Measurements from ENCODE around the gene ABLIM2. TPM values are rescaled to one million over a fixed set of nuclear protein-coding genes. Genes with fewer than 3 reads are reported as not detected.

The ABLIM2 gene
- total and polyA plus RNA-seq, 2 of the 13 experiments (the other 11 are each of a cell fraction or from before 2014, with no cell fraction given) = 0.20 to 0.37 TPM

DNA sequence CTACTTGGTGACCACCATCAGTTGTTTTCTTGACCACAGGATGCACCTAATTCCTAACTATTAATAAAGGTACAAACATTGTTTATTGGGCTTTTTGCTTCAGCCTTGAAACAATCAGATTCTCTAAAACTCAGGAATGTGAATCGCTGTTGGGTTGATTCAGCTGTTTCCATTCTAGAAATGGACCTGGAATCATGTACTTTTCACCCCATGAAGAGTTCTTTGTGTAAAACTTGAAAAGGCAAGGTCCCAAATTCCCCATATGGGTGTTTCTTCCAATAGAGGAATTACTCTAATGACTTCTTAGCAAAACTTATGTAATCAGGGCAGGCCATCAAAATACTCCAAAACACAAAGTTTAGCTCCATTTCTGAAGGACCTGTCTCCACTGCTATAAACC, 226.3 kb downstream of the ABLIM2 start:
- ChIA-PET CTCF (ENCODE audit: low intra/inter-chr PET ratio, low total read pairs) (no interaction called here), POLR2A (no interaction called here)
- no peak for FAIRE-seq
- Histone ChIP-seq H3K79me2 (ENCODE audit: insufficient read depth, low read length) (peaks cover 7% of the 10 kb centered on the region), H3K9ac (ENCODE audit: insufficient read depth, low read depth, low read length) (no peak overlapping the region), H3K4me1 (ENCODE audit: insufficient read depth, low read length) (peaks cover 21% of the 10 kb centered on the region), H3K4me2 (ENCODE audit: low read depth, low read length) (no peak overlapping the region), H3K27ac (ENCODE audit: extremely low read length, insufficient read depth, low read length) (no peak overlapping the region), H3K36me3 (replicated peaks in 1 of 2; ENCODE audit: control insufficient read depth in 1 of 2, insufficient read depth in 2 of 2, low read length in 2 of 2) (no peaks in the 10 kb centered on the region; a peak in 1 of 5 replicates), H2AFZ (ENCODE audit: low read length) (no peak overlapping the region), H3K4me3 (replicated peaks in 1 of 3; ENCODE audit: insufficient read depth in 1 of 3, low read depth in 2 of 3, low read length in 3 of 3) (no peak overlapping the region), H3K9me3 (ENCODE audit: low read length) (no peaks in the 10 kb centered on the region), H3K27me3 (ENCODE audit: control insufficient read depth in 1 of 2, insufficient read depth in 2 of 2, low read length in 2 of 2) (no peaks in the 10 kb centered on the region), H4K20me1 (ENCODE audit: insufficient read depth, low read length) (no peaks in the 10 kb centered on the region)
- BruUV-seq (replicated peaks) = no TSS peak
- no peak for ATAC-seq
- TF ChIP-seq ATF1 (CRISPR knock-in tag; IDR thresholded peaks at IDR 0.05) (no peak), REL (CRISPR knock-in tag; conservative IDR thresholded peaks at IDR 0.05) (no peak), JARID2 (CRISPR knock-in tag; IDR thresholded peaks at IDR 0.05; ENCODE audit: insufficient replicate concordance) (no peak), ZMYM4 (CRISPR knock-in tag; IDR thresholded peaks at IDR 0.05) (no peak), SMAD1 (CRISPR knock-in tag; IDR thresholded peaks at IDR 0.05; ENCODE audit: borderline replicate concordance, low read depth) (no peak), SOX13 (IDR thresholded peaks at IDR 0.05) (no peak), SOX13 (CRISPR knock-in tag; conservative IDR thresholded peaks at IDR 0.05 in 1 of 2, IDR thresholded peaks at IDR 0.05 in 1 of 2) (no peak), PRMT3 (CRISPR knock-in tag; IDR thresholded peaks at IDR 0.05; ENCODE audit: borderline replicate concordance, low read depth) (no peak)
- TF ChIP-seq, protein P1, sequence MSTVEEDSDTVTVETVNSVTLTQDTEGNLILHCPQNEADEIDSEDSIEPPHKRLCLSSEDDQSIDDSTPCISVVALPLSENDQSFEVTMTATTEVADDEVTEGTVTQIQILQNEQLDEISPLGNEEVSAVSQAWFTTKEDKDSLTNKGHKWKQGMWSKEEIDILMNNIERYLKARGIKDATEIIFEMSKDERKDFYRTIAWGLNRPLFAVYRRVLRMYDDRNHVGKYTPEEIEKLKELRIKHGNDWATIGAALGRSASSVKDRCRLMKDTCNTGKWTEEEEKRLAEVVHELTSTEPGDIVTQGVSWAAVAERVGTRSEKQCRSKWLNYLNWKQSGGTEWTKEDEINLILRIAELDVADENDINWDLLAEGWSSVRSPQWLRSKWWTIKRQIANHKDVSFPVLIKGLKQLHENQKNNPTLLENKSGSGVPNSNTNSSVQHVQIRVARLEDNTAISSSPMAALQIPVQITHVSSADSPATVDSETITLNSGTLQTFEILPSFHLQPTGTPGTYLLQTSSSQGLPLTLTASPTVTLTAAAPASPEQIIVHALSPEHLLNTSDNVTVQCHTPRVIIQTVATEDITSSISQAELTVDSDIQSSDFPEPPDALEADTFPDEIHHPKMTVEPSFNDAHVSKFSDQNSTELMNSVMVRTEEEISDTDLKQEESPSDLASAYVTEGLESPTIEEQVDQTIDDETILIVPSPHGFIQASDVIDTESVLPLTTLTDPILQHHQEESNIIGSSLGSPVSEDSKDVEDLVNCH (CRISPR knock-in tag; IDR thresholded peaks at IDR 0.05) = no peak
- TF ChIP-seq, protein P2, sequence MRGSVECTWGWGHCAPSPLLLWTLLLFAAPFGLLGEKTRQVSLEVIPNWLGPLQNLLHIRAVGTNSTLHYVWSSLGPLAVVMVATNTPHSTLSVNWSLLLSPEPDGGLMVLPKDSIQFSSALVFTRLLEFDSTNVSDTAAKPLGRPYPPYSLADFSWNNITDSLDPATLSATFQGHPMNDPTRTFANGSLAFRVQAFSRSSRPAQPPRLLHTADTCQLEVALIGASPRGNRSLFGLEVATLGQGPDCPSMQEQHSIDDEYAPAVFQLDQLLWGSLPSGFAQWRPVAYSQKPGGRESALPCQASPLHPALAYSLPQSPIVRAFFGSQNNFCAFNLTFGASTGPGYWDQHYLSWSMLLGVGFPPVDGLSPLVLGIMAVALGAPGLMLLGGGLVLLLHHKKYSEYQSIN (CRISPR knock-in tag; IDR thresholded peaks at IDR 0.05; ENCODE audit: borderline replicate concordance) = no peak
- TF ChIP-seq, protein P3, sequence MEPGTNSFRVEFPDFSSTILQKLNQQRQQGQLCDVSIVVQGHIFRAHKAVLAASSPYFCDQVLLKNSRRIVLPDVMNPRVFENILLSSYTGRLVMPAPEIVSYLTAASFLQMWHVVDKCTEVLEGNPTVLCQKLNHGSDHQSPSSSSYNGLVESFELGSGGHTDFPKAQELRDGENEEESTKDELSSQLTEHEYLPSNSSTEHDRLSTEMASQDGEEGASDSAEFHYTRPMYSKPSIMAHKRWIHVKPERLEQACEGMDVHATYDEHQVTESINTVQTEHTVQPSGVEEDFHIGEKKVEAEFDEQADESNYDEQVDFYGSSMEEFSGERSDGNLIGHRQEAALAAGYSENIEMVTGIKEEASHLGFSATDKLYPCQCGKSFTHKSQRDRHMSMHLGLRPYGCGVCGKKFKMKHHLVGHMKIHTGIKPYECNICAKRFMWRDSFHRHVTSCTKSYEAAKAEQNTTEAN (CRISPR knock-in tag; conservative IDR thresholded peaks at IDR 0.05) = no peak
- 100% methylated on average over 1 of the region's 1 CpG for WGBS (ENCODE audit: low lambda C conversion rate)
- in situ Hi-C loops (cut with HindIII; ENCODE audit: extremely low pct_ligation_motif_present, low pct_unique_long_range_greater_than_20kb) (no loop called here), intact Hi-C loops (cut with micrococcal nuclease; ENCODE audit: unreplicated experiment) (no loop called here)
- no peak for DNase-seq (ENCODE audit: low spot score)

Data from HepG2 (cell line).